ENCODE measurements around the gene FUCA1. TPM values are rescaled to one million over a fixed set of nuclear protein-coding genes. Genes with fewer than 3 reads are reported as not detected.

Gene FUCA1
- total and polyA plus RNA-seq, 12 donors: 10.6 to 34.0 (median 14.8) TPM

DNA sequence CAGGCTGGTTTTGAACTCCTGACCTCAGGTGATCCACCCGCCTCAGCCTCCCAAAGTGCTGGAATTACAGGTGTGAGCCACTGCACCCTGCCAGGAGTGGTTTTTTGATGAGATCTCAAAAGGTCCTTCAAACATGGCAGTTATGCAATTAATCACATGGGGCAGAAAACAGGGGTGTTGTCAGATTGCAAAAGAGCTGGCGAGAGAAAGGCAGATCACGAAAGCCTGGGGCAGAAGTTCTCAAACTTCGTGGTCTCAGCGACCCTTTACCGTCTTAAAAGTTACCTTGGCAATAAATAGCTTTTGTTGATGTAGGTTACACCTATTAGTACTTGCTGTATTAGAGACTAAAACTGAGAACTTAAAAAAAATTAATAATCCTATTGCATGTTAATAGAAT is 29.0 kb upstream of the FUCA1 start:
- Histone ChIP-seq H3K27ac (no peak overlapping the region), H3K36me3 (no peaks in the 10 kb centered on the region), H3K27me3 (peaks cover 0 to 5% (median under 1%) of the 10 kb centered on the region in 7 donors), H3K4me3 (no peak overlapping the region), H3K9me3 (no peaks in the 10 kb centered on the region), H3K4me1 (peaks cover 0 to 31% (median 0%) of the 10 kb centered on the region in 9 donors)
- DNase-seq (no peak), ATAC-seq (no peak)
- WGBS, 2 donors: 86 to 92% methylated on average over 6 of the region's 6 CpGs
- TF ChIP-seq, protein P1, sequence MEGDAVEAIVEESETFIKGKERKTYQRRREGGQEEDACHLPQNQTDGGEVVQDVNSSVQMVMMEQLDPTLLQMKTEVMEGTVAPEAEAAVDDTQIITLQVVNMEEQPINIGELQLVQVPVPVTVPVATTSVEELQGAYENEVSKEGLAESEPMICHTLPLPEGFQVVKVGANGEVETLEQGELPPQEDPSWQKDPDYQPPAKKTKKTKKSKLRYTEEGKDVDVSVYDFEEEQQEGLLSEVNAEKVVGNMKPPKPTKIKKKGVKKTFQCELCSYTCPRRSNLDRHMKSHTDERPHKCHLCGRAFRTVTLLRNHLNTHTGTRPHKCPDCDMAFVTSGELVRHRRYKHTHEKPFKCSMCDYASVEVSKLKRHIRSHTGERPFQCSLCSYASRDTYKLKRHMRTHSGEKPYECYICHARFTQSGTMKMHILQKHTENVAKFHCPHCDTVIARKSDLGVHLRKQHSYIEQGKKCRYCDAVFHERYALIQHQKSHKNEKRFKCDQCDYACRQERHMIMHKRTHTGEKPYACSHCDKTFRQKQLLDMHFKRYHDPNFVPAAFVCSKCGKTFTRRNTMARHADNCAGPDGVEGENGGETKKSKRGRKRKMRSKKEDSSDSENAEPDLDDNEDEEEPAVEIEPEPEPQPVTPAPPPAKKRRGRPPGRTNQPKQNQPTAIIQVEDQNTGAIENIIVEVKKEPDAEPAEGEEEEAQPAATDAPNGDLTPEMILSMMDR (IDR thresholded peaks at IDR 0.05): no peak
- intact Hi-C loops (cut with DNase I): no loop called here

- Histone ChIP-seq H3K4me3 (no peak overlapping the region), H3K27ac (no peak overlapping the region), H3K27me3 (peaks cover 0 to 5% (median 0%) of the 10 kb centered on the region in 7 donors), H3K4me1 (peaks cover 0 to 31% (median 0%) of the 10 kb centered on the region in 9 donors), H3K9me3 (no peaks in the 10 kb centered on the region), H3K36me3 (no peaks in the 10 kb centered on the region)
- DNase-seq (no peak), ATAC-seq (no peak)
- 33 to 39% methylated on average over 3 of the region's 3 CpGs for WGBS, 2 donors
- intact Hi-C loops (cut with DNase I): no loop called here
- TF ChIP-seq, protein P1 (IDR thresholded peaks at IDR 0.05): no peak
Measured at GRCh38 chr1:23896491-23896890, 28.4 kb upstream of the FUCA1 start.

DNA sequence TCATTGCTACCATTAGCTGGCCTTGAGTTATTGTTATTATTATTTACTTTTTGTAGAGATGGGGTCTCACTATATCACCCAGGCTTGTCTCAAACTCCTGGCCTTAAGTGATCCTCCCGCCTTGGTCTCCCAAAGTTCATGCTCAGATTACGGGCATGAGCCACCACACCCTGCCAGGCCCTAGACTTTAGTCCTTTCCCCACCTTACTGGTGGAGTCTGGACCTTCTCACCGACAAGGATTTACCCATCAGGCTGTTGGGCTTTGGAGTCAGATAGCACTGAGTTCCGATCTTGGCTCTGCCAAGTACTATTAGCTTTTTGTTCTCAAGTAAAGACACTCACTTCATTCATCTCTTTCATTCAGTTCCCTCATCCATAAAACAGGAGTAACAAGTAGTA is 27.9 kb upstream of the FUCA1 start:
- Histone ChIP-seq H3K27ac (peak overlapping the region in 1 of 10 donors; percentile 78), H3K4me3 (no peak overlapping the region), H3K36me3 (no peaks in the 10 kb centered on the region), H3K4me1 (peaks cover 0 to 31% (median 0%) of the 10 kb centered on the region in 9 donors), H3K9me3 (no peaks in the 10 kb centered on the region), H3K27me3 (peaks cover 0 to under 1% (median 0%) of the 10 kb centered on the region in 7 donors)
- 64 to 69% methylated on average over 4 of the region's 4 CpGs for WGBS, 2 donors
- DNase-seq (no peak), ATAC-seq (no peak)
- intact Hi-C loops (cut with DNase I): no loop called here
- TF ChIP-seq, protein P1 (IDR thresholded peaks at IDR 0.05): no peak

GRCh38 chr1:23895082-23895481 is 27.0 kb upstream of the FUCA1 start:
- Histone ChIP-seq H3K27ac (peak overlapping the region in 1 of 10 donors; percentile 78), H3K9me3 (no peaks in the 10 kb centered on the region), H3K4me3 (no peak overlapping the region), H3K4me1 (peaks cover 0 to 31% (median 0%) of the 10 kb centered on the region in 9 donors), H3K36me3 (no peaks in the 10 kb centered on the region), H3K27me3 (no peaks in the 10 kb centered on the region)
- DNase-seq (no peak), ATAC-seq (peak in 5 of 8 donors; percentile 21 to 42 (median 28))
- TF ChIP-seq, protein P1 (IDR thresholded peaks at IDR 0.05): no peak
- WGBS, 2 donors: 87 to 88% methylated on average over 5 of the region's 5 CpGs
- intact Hi-C loops (cut with DNase I): no loop called here

All from heart right ventricle (tissue), 16 donors.